ENCODE measurements around the gene OVOL1. TPM values are rescaled to one million over a fixed set of nuclear protein-coding genes. Genes with fewer than 3 reads are reported as not detected.

OVOL1 gene
- total and polyA plus RNA-seq, 2 experiments from 2014 or later: 1.5 to 3.3 TPM

GRCh38 chr11:65844231-65844872, 57.5 kb downstream of the OVOL1 start:
- TF ChIP-seq CTCF (conservative IDR thresholded peaks at IDR 0.05; ENCODE audit: low read depth in 2 of 2) (no peak), ZNF462 (CRISPR knock-in tag; IDR thresholded peaks at IDR 0.05) (no peak), ZNF331 (CRISPR knock-in tag; IDR thresholded peaks at IDR 0.05; ENCODE audit: low read depth) (no peak), EZH2phosphoT487 (IDR thresholded peaks at IDR 0.05; ENCODE audit: unreplicated experiment) (no peak), STAT1 (IDR thresholded peaks at IDR 0.05; ENCODE audit: unreplicated experiment) (no peak), NANOG (IDR thresholded peaks at IDR 0.05; ENCODE audit: borderline replicate concordance) (no peak), REST (IDR thresholded peaks at IDR 0.05; ENCODE audit: unreplicated experiment) (no peak), CREB1 (CRISPR knock-in tag; IDR thresholded peaks at IDR 0.05; ENCODE audit: low read depth) (no peak), ZNF114 (CRISPR knock-in tag; IDR thresholded peaks at IDR 0.05) (no peak), EZH2 (IDR thresholded peaks at IDR 0.05; ENCODE audit: low read depth, unreplicated experiment) (no peak), ETS1 (IDR thresholded peaks at IDR 0.05) (no peak)
- no peak overlapping the region for H2AFZ ChIP-seq
- H3K4me3 Mint-ChIP-seq: no peak overlapping the region
- H3K9me3 Mint-ChIP-seq: no peaks in the 10 kb centered on the region
- H3K27ac Mint-ChIP-seq: no peak overlapping the region
- DNase-seq (ENCODE audit: low spot score) (no peak), ATAC-seq (no peak)
- peaks cover 7% of the 10 kb centered on the region for H3K27me3 Mint-ChIP-seq (ENCODE audit: insufficient read depth, low read depth, poor library complexity)
- no peak overlapping the region for H3K4me3 ChIP-seq
- H3K36me3 ChIP-seq (ENCODE audit: insufficient read depth): no peaks in the 10 kb centered on the region
- no peaks in the 10 kb centered on the region; the same call in 1 of the 2 replicates for H3K4me1 ChIP-seq (ENCODE audit: insufficient read depth)
- H3K4me1 Mint-ChIP-seq: no peaks in the 10 kb centered on the region
- no peak overlapping the region for H3K4me2 ChIP-seq
- H3F3A ChIP-seq (replicated peaks; ENCODE audit: low read depth): no peaks in the 10 kb centered on the region; the same call in 1 of the 2 replicates
- no peak overlapping the region for H3K27ac ChIP-seq (ENCODE audit: low read depth)
- no peaks in the 10 kb centered on the region for H3K79me2 ChIP-seq (replicated peaks; ENCODE audit: insufficient read depth)
- H4K20me1 ChIP-seq (replicated peaks; ENCODE audit: insufficient read depth): no peaks in the 10 kb centered on the region; the same call in 1 of the 2 replicates
- no peaks in the 10 kb centered on the region for H3K27me3 ChIP-seq (ENCODE audit: insufficient read depth)
- H3K9me2 ChIP-seq (ENCODE audit: insufficient read depth): no peaks in the 10 kb centered on the region
- no peaks in the 10 kb centered on the region for H3K36me3 Mint-ChIP-seq (ENCODE audit: low read depth)

Measured in GM23338 (cell line).